Natural killer cell treated with Interleukin-12 subunit alpha and Interleukin-12 subunit beta and Interleukin-15 and Interleukin-18, amount 100 ng/mL, for 72 hours (primary cell): ENCODE data around the gene H2BK1. TPM values are rescaled to one million over a fixed set of nuclear protein-coding genes. Genes with fewer than 3 reads are reported as not detected.
A peak's percentile ranks its signal among the peaks of the same experiment; 100 is the strongest.

Experiments
- ATAC-seq, 2 donors: fragments of 150-1000 bp; cut with Tn5 transposase in 1 of 2; sonication (Bioruptor Pico), chemical (Tn5 transposase) in 1 of 2; 2 replicates each; pipeline ENCODE4 v1.10.0; 2021
- DNase-seq: peaks from one replicate; pipeline ENCODE4 v3.0.0; 2022; ENCODE audit warnings: low spot score
- H3K27ac Mint-ChIP-seq, 2 donors: 1 replicate in 1 of 2; 2 replicates in 1 of 2; pipeline ENCODE4 v1.8.0; 2022; ENCODE audit warnings: mixed read lengths in 2 of 2, mild to moderate bottlenecking in 1 of 2, moderate library complexity in 1 of 2
- H3K27me3 Mint-ChIP-seq, 2 donors: 1 replicate in 1 of 2; 2 replicates in 1 of 2; pipeline ENCODE4 v1.8.0; 2022; ENCODE audit warnings: mixed read lengths in 2 of 2
- H3K36me3 Mint-ChIP-seq: one replicate; pipeline ENCODE4 v1.8.0; 2022; ENCODE audit warnings: mixed read lengths
- H3K4me1 Mint-ChIP-seq, 2 donors: 1 replicate in 1 of 2; 2 replicates in 1 of 2; pipeline ENCODE4 v1.8.0; 2022; ENCODE audit warnings: low read depth in 2 of 2, mixed read lengths in 2 of 2, mild to moderate bottlenecking in 1 of 2
- H3K4me3 Mint-ChIP-seq: one replicate; pipeline ENCODE4 v1.8.0; 2022; ENCODE audit warnings: mixed read lengths
- H3K9me3 Mint-ChIP-seq: 2 replicates; pipeline ENCODE4 v1.8.0; 2022; ENCODE audit warnings: mixed read lengths
- total RNA-seq, 2 donors: library from RNA; stranded (reverse); gene quantifications; one replicate each; pipeline ENCODE4 v1.2.3, GENCODE V29; 2022

H2BK1 gene
- total RNA-seq, 2 donors from 2014 or later = not detected

DNA sequence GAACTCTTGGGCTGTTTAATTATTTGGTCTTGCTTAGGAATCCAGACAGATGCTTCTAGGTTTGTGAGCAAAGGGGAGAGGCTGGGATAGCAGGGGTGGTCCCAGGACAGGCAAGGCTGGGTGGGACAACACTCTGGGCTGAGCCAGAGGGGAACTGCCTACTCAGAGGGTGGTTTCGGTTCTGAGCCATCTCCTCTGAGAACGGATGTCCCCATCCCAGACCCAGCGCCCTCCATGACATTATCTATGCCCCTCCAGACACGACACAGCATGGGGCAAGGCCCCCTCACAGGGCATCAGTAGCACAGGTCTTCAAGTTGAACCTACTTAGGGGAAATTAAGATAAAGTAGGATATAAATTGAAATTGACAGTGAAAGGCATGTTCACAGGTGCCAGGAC, 30.3 kb downstream of the H2BK1 start:
- Mint-ChIP-seq H3K27me3 (peaks cover 7 to 14% of the 10 kb centered on the region in 2 donors), H3K36me3 (no peaks in the 10 kb centered on the region), H3K4me1 (no peaks in the 10 kb centered on the region), H3K4me3 (no peak overlapping the region), H3K9me3 (no peaks in the 10 kb centered on the region), H3K27ac (no peak overlapping the region)
- DNase-seq = no peak
- ATAC-seq = no peak

- H3K4me3 Mint-ChIP-seq = no peak overlapping the region
- H3K9me3 Mint-ChIP-seq = no peaks in the 10 kb centered on the region
- ATAC-seq = no peak
- H3K27ac Mint-ChIP-seq = no peak overlapping the region
- peaks cover 7 to 14% of the 10 kb centered on the region in 2 donors for H3K27me3 Mint-ChIP-seq
- DNase-seq = no peak
- peaks cover 0 to 3% of the 10 kb centered on the region in 2 donors for H3K4me1 Mint-ChIP-seq
- H3K36me3 Mint-ChIP-seq = no peaks in the 10 kb centered on the region
Measured at GRCh38 chr7:151179287-151179860, 30.9 kb downstream of the H2BK1 start.

- DNase-seq (no peak), ATAC-seq (no peak)
- Mint-ChIP-seq H3K27me3 (peaks cover 7 to 14% of the 10 kb centered on the region in 2 donors), H3K36me3 (no peaks in the 10 kb centered on the region), H3K27ac (no peak overlapping the region), H3K9me3 (no peaks in the 10 kb centered on the region), H3K4me3 (no peak overlapping the region), H3K4me1 (peaks cover 0 to 3% of the 10 kb centered on the region in 2 donors)
Measured at GRCh38 chr7:151178831-151179230, 31.5 kb downstream of the H2BK1 start.

- Mint-ChIP-seq H3K27ac (no peak overlapping the region), H3K36me3 (no peaks in the 10 kb centered on the region), H3K27me3 (peaks cover 11 to 19% of the 10 kb centered on the region in 2 donors), H3K9me3 (no peaks in the 10 kb centered on the region), H3K4me3 (no peak overlapping the region), H3K4me1 (peaks cover 0 to 3% of the 10 kb centered on the region in 2 donors)
- no peak for DNase-seq
- ATAC-seq = no peak
Measured at GRCh38 chr7:151178236-151178635, 32.1 kb downstream of the H2BK1 start.

- Mint-ChIP-seq H3K4me1 (peaks cover 0 to 9% of the 10 kb centered on the region in 2 donors), H3K4me3 (no peak overlapping the region)
- no peak for ATAC-seq
Measured at GRCh38 chr7:151177310-151177709, 33.0 kb downstream of the H2BK1 start.

GRCh38 chr7:151176401-151176800, 33.9 kb downstream of the H2BK1 start:
- no peaks in the 10 kb centered on the region for H3K9me3 Mint-ChIP-seq
- ATAC-seq = no peak
- no peaks in the 10 kb centered on the region for H3K36me3 Mint-ChIP-seq
- H3K4me1 Mint-ChIP-seq = peaks cover 0 to 9% of the 10 kb centered on the region in 2 donors
- no peak overlapping the region for H3K4me3 Mint-ChIP-seq
- peaks cover 24 to 26% of the 10 kb centered on the region in 2 donors for H3K27me3 Mint-ChIP-seq
- DNase-seq = no peak
- H3K27ac Mint-ChIP-seq = no peak overlapping the region

More at GRCh38 chr7:151177310-151177709, 33.0 kb downstream of the H2BK1 start:
- no peaks in the 10 kb centered on the region for H3K36me3 Mint-ChIP-seq
- no peak for DNase-seq
- no peak overlapping the region for H3K27ac Mint-ChIP-seq
- H3K27me3 Mint-ChIP-seq = peaks cover 20 to 27% of the 10 kb centered on the region in 2 donors
- no peaks in the 10 kb centered on the region for H3K9me3 Mint-ChIP-seq

DNA sequence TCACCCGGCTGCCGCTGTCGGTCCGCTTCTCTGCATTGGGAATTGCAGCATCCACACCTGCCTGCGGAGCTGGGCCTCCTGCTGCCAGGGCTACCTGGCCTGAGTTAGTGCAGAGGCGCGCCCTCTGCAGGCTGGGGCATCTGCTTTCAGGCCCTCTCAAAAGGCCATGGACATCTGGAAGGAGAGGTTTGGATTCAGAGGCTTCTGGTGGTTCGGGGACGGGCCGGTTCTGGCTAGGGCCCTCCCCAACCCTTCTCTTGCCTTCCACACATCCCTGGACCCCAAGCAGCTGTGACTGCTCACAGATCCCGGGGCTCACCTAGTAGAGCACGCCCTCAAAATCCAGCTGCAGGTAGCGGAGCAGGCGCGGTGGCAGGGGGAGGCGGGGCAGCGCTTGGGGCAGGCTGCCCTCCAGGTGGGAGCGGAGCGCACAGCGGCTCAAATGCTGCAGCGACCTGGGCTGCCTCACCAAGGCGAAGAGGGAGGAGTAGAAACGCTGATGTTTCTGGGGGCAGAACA, 34.4 kb downstream of the H2BK1 start:
- H3K27me3 Mint-ChIP-seq = peaks cover 24 to 29% of the 10 kb centered on the region in 2 donors

GRCh38 chr7:151175047-151175792, 35.1 kb downstream of the H2BK1 start:
- H3K36me3 Mint-ChIP-seq = no peaks in the 10 kb centered on the region
- no peaks in the 10 kb centered on the region for H3K9me3 Mint-ChIP-seq
- H3K4me1 Mint-ChIP-seq = peaks cover 0 to 9% of the 10 kb centered on the region in 2 donors
- no peak overlapping the region for H3K4me3 Mint-ChIP-seq
- peaks cover 24 to 29% of the 10 kb centered on the region in 2 donors for H3K27me3 Mint-ChIP-seq
- ATAC-seq (no peak), DNase-seq (no peak)
- H3K27ac Mint-ChIP-seq = no peak overlapping the region

More for the DNA sequence above, 34.4 kb downstream of the H2BK1 start:
- no peaks in the 10 kb centered on the region for H3K36me3 Mint-ChIP-seq
- ATAC-seq = no peak
- no peak overlapping the region for H3K4me3 Mint-ChIP-seq
- no peak for DNase-seq
- H3K9me3 Mint-ChIP-seq = no peaks in the 10 kb centered on the region
- no peak overlapping the region for H3K27ac Mint-ChIP-seq
- peaks cover 0 to 9% of the 10 kb centered on the region in 2 donors for H3K4me1 Mint-ChIP-seq

GRCh38 chr7:151174246-151175046, 35.8 kb downstream of the H2BK1 start:
- Mint-ChIP-seq H3K9me3 (no peaks in the 10 kb centered on the region), H3K27ac (no peak overlapping the region), H3K36me3 (no peaks in the 10 kb centered on the region), H3K27me3 (peaks cover 30 to 36% of the 10 kb centered on the region in 2 donors), H3K4me3 (no peak overlapping the region), H3K4me1 (peaks cover 0 to 9% of the 10 kb centered on the region in 2 donors)
- ATAC-seq (peak in 1 of 2 donors; percentile 46), DNase-seq (no peak)

GRCh38 chr7:151173386-151174245, 36.7 kb downstream of the H2BK1 start:
- Mint-ChIP-seq H3K4me1 (peaks cover 3 to 10% of the 10 kb centered on the region in 2 donors), H3K4me3 (no peak overlapping the region), H3K36me3 (no peaks in the 10 kb centered on the region), H3K9me3 (no peaks in the 10 kb centered on the region), H3K27ac (no peak overlapping the region), H3K27me3 (peaks cover 33 to 42% of the 10 kb centered on the region in 2 donors)
- no peak for DNase-seq
- no peak for ATAC-seq

DNA sequence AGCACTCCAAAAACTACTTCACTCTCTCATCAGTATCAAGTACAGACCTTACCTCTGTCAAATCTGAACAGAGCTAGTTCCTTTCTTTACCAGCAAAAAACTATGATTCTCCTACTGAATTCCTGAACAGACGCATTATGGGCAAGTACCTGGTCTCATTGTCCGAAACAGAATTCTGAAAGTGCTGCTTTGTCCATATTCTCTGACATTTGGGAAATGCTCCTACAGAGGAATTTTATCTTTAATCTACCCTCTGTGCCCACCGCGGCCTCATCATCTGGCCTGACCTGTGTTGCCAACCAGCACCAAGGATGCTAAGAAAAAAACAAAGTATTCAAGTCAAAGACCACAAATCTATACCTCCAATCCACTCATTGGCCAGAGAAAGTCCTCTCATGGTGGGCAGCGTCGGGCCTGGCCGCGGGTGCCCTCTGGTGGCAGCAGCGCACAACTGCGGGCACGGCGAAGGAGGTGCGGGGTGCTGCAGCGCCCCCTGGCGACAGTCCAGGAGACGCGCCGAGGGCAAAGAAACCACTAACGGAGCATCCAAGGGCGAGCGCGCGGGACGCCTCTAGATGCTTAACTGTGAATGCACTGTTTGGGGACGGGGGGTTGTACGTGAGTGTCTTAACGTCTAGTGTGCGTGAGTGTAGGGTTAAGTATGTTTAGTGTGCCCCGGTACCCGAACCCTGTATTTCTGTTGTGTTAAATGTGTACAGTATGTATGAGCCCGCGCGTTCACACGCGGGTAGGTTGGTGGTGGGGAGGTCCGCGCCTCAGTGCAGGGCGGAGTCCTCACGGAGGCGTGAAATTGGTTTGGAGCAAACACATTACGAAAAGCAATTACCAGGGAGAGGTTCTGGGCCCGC, 37.8 kb downstream of the H2BK1 start:
- Mint-ChIP-seq H3K27ac (peak overlapping the region in 1 of 2 donors; percentile 16), H3K27me3 (peaks cover 39 to 44% of the 10 kb centered on the region in 2 donors), H3K9me3 (no peaks in the 10 kb centered on the region), H3K36me3 (no peaks in the 10 kb centered on the region), H3K4me3 (no peak overlapping the region), H3K4me1 (peaks cover 8 to 15% of the 10 kb centered on the region in 2 donors)
- ATAC-seq (peak; percentile 84 to 88), DNase-seq (peak; percentile 87)

DNA sequence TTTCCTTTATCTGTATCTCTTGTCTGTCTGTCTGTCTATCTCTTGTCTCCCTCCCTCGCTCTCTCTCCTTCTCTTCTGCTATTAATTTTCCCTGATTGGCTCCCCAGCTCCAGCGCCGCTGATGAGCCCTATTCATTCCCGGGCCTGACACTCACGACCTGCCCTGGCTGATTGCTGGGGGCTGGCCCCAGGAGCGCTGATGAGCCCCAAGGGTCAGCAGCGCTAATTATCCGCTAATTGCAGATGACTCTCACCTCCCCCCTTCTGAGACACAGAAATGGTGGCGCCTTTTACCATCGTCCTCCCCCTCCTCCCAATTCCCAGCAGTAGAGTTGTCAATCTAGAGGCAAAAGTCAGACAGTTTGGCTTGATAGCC, 41.5 kb downstream of the H2BK1 start:
- DNase-seq (no peak), ATAC-seq (no peak)
- peaks cover 39 to 41% of the 10 kb centered on the region in 2 donors for H3K27me3 Mint-ChIP-seq
- H3K4me3 Mint-ChIP-seq = peak overlapping the region; percentile 85
- H3K9me3 Mint-ChIP-seq = no peaks in the 10 kb centered on the region
- H3K4me1 Mint-ChIP-seq = peaks cover 8 to 12% of the 10 kb centered on the region in 2 donors
- no peak overlapping the region for H3K27ac Mint-ChIP-seq
- H3K36me3 Mint-ChIP-seq = no peaks in the 10 kb centered on the region
